ENCODE data around the gene JCAD. TPM values are rescaled to one million over a fixed set of nuclear protein-coding genes. Genes with fewer than 3 reads are reported as not detected.

Gene JCAD
- total and polyA plus RNA-seq, 2 of the 8 experiments (the other 6 are each of a cell fraction or from before 2014, with no cell fraction given) = 0.56 to 5.2 TPM

DNA sequence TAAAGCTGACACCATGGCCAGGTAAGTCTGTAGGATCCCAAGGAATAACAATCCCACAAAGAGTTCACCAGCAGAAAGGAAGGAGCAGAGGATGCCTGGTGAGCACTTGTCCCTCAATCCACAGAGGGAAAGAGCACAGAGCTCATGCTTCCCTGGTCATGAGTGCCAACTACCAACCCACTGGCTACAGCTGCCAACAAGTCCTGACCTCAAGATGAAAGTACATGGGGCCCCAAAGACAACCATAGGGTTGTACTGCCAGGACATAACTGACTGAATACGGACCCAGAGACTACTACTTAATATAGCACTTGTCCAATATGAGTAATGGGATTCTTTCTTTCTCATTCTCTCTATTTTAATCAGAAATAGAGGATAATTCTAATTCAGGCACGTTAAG, 83.3 kb downstream of the JCAD start (continued):
- TF ChIP-seq EZH2 (IDR thresholded peaks at IDR 0.05; ENCODE audit: low read depth, low read length, severe bottlenecking) = no peak
- no peak for TF ChIP-seq TBP (IDR thresholded peaks at IDR 0.05; ENCODE audit: low read depth, low read length)
